Heart left ventricle (tissue), 16 donors: ENCODE results near the gene UROC1. TPM values are rescaled to one million over a fixed set of nuclear protein-coding genes. Genes with fewer than 3 reads are reported as not detected.

ENCODE experiments used
- ATAC-seq, 4 donors: fragments of 200-7000 bp; cut with Tn5 transposase; one replicate each; pipeline ENCODE4 v1.9.1; 2020 to 2022; ENCODE audit warnings: moderate library complexity in 4 of 4, mild to moderate bottlenecking in 3 of 4, moderate number of reproducible peaks in 1 of 4
- DNase-seq, 5 donors: peaks; one replicate each; pipeline ENCODE4 v3.0.0-alpha.2; 2020
- H3K27ac ChIP-seq, 12 donors: fragments of 200-600 bp; sonication (generic) in 4 of 12; one replicate each; pipeline versions ENCODE4 v1.5.0 to v1.8.0; 2016 to 2022; ENCODE audit warnings: mild to moderate bottlenecking in 2 of 12
- H3K27me3 ChIP-seq, 9 donors: fragments of 200-600 bp; sonication (generic) in 2 of 9; one replicate each; pipeline versions ENCODE4 v1.5.1 to v1.8.0; 2016 to 2022; ENCODE audit warnings: mild to moderate bottlenecking in 3 of 9
- H3K36me3 ChIP-seq, 9 donors: fragments of 200-600 bp; sonication (generic) in 2 of 9; one replicate each; pipeline versions ENCODE4 v1.5.0 to v1.8.0; 2018 to 2022; ENCODE audit warnings: mild to moderate bottlenecking in 2 of 9
- H3K4me1 ChIP-seq, 12 donors: fragments of 200-600 bp; sonication (generic) in 4 of 12; one replicate each; pipeline versions ENCODE4 v1.5.0 to v1.8.0; 2016 to 2022; ENCODE audit warnings: mild to moderate bottlenecking in 3 of 12
- H3K4me3 ChIP-seq, 12 donors: fragments of 200-600 bp; sonication (generic) in 4 of 12; one replicate each; pipeline versions ENCODE4 v1.5.0 to v1.8.0; 2017 to 2022; ENCODE audit warnings: mild to moderate bottlenecking in 9 of 12, moderate library complexity in 4 of 12
- H3K9me3 ChIP-seq, 12 donors: fragments of 200-600 bp; sonication (generic) in 4 of 12; one replicate each; pipeline versions ENCODE4 v1.5.0 to v1.8.0; 2016 to 2022; ENCODE audit warnings: mild to moderate bottlenecking in 1 of 12
- POLR2A ChIP-seq, 2 donors: fragments of 450-650 bp; IDR thresholded peaks; one replicate each; pipeline ENCODE4 v1.6.1; 2017; ENCODE audit warnings: antibody characterized with exemption in 2 of 2, mild to moderate bottlenecking in 2 of 2, moderate library complexity in 2 of 2
- WGBS, 4 donors: extraction: QIAGEN DNeasy Blood & Tissue Kit in 2 of 4; methylation state at CpG; one replicate each; pipeline versions ENCODE4 v1.1.5 to v1.1.7; 2013 to 2018; 5-methylcytosine and 5-hydroxymethylcytosine counted together
- intact Hi-C, 10 donors: fragments of 100-400 bp; cut with DNase I; formaldehyde crosslinking; loops; one replicate each; pipeline versions ENCODE4 v1.11.1 to v1.14.2; 2022
- polyA plus RNA-seq, 2 donors: library from polyadenylated mRNA; stranded (reverse); fragments of 200-250 nt; gene quantifications; one replicate each; pipeline ENCODE4 v1.2.3, GENCODE V29; 2013
- total RNA-seq, 9 donors: library from RNA; depleted of rRNA in 2 of 9; stranded (reverse); fragments of >200 nt in 2 of 9; fragmentation: NEBNext Ultra II Directional in 3 of 9; extraction: Animal tissue kit (Norgen Biotek cat#: 25700) in 3 of 9; gene quantifications; one replicate each; pipeline versions ENCODE4 v1.1.0 to v1.2.4, GENCODE V29; 2016 to 2023
- TF ChIP-seq, protein P1 (sequence below), 12 donors: fragments of 200-600 bp; sonication (generic) in 4 of 12; IDR thresholded peaks; one replicate each; pipeline versions ENCODE4 v1.5.0 to v1.8.0; 2018 to 2022; ENCODE audit warnings: antibody characterized with exemption in 12 of 12, mild to moderate bottlenecking in 5 of 12
- donor health status: ischemic (EF 13 %, LVEDD 7.1; RV severe dilation, severe dysfunction).
- donor health status: healthy with polysubstance abuse.
- donor health status: DM: no; HTN: yes; CAD: no.
- donor health status: DM: no; HTN: no; CAD: no.
- donor health status: ischemic (EF 25% LVEDD 6.9; RV normal size, moderate dysfunction).
- donor health status: ischemic (EF 25% LVEDD 5.7; RV mildly dilated, moderate dysfunction).
- donor health status: healthy.
- donor health status: DM: yes; HTN: yes; CAD: no.
- donor health status: ischemic (EF 35%, LVEDD 5.7; RV mildly dilated, moderate dysfunction).
- donor health status: nonischemic (EF 11% LVEDD 7.7; RV severe dilation, severe dysfunction).
- donor health status: DM: yes; HTN: yes; CAD: no.
- donor health status: PGD.
- donor health status: ischemic (EF 29% LVEDD 5.4; RV normal size, mild dysfunction).
- donor health status: nonischemic (EF 23%, LVEDD 6.1; RV moderate dilation, normal function).

The UROC1 gene
- total and polyA plus RNA-seq, 11 donors, result not detected

DNA sequence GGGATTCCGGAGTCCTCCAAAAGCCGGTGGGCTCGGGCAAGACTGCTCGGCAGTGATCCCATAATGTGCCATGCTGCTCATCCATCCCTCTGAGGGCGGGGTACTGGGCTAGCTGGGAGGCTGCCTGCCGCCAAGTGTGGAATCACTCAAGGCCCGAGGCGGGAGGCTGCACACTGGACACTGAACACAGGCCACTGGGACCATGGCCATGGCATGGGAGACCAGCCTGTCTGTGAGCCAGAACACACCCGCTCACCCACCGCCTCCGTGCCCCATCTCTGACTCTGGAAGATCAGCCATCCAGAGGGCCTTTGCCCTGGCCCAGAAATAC lies 39.8 kb upstream of the UROC1 start:
- H3K9me3 ChIP-seq, result peaks cover 0 to 11% (median 0%) of the 10 kb centered on the region in 12 donors
- H3K27ac ChIP-seq, result no peak overlapping the region
- no peaks in the 10 kb centered on the region for H3K27me3 ChIP-seq
- intact Hi-C loops, result no loop called here
- no peak for TF ChIP-seq POLR2A (IDR thresholded peaks at IDR 0.05)
- TF ChIP-seq, protein P1, sequence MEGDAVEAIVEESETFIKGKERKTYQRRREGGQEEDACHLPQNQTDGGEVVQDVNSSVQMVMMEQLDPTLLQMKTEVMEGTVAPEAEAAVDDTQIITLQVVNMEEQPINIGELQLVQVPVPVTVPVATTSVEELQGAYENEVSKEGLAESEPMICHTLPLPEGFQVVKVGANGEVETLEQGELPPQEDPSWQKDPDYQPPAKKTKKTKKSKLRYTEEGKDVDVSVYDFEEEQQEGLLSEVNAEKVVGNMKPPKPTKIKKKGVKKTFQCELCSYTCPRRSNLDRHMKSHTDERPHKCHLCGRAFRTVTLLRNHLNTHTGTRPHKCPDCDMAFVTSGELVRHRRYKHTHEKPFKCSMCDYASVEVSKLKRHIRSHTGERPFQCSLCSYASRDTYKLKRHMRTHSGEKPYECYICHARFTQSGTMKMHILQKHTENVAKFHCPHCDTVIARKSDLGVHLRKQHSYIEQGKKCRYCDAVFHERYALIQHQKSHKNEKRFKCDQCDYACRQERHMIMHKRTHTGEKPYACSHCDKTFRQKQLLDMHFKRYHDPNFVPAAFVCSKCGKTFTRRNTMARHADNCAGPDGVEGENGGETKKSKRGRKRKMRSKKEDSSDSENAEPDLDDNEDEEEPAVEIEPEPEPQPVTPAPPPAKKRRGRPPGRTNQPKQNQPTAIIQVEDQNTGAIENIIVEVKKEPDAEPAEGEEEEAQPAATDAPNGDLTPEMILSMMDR (IDR thresholded peaks at IDR 0.05), result no peak
- DNase-seq (peak in 3 of 5 donors; percentile 7 to 38 (median 23)), ATAC-seq (peak in 1 of 4 donors; percentile 21)
- no peak overlapping the region for H3K4me3 ChIP-seq
- no peaks in the 10 kb centered on the region for H3K4me1 ChIP-seq
- no peaks in the 10 kb centered on the region for H3K36me3 ChIP-seq
- 90 to 97% (median 93%) methylated on average over 6 to 11 of the region's 11 CpGs for WGBS, 4 donors

GRCh38 chr3:126556637-126557414 lies 39.3 kb upstream of the UROC1 start:
- Histone ChIP-seq H3K27ac (no peak overlapping the region), H3K4me1 (no peaks in the 10 kb centered on the region), H3K9me3 (peaks cover 0 to 7% (median 0%) of the 10 kb centered on the region in 12 donors), H3K4me3 (no peak overlapping the region), H3K36me3 (no peaks in the 10 kb centered on the region), H3K27me3 (no peaks in the 10 kb centered on the region)
- TF ChIP-seq POLR2A (IDR thresholded peaks at IDR 0.05), result no peak
- TF ChIP-seq, protein P1 (IDR thresholded peaks at IDR 0.05), result no peak
- intact Hi-C loops, result no loop called here
- ATAC-seq (no peak), DNase-seq (peak in 2 of 5 donors; percentile 11 to 14)
- WGBS, 4 donors, result 77 to 90% (median 86%) methylated on average over 3 to 8 of the region's 8 CpGs

- H3K9me3 ChIP-seq, result no peaks in the 10 kb centered on the region
Measured at GRCh38 chr3:126555795-126556636, 38.4 kb upstream of the UROC1 start.

More at GRCh38 chr3:126555795-126556636, 38.4 kb upstream of the UROC1 start:
- no peak overlapping the region for H3K4me3 ChIP-seq
- no peak overlapping the region for H3K27ac ChIP-seq
- ATAC-seq (no peak), DNase-seq (peak in 3 of 5 donors; percentile 7 to 25 (median 11))
- TF ChIP-seq, protein P1 (IDR thresholded peaks at IDR 0.05), result no peak
- TF ChIP-seq POLR2A (IDR thresholded peaks at IDR 0.05), result no peak
- H3K27me3 ChIP-seq, result no peaks in the 10 kb centered on the region
- peaks cover 0 to 3% (median 0%) of the 10 kb centered on the region in 12 donors for H3K4me1 ChIP-seq
- intact Hi-C loops, result no loop called here
- 72 to 81% (median 74%) methylated on average over 10 of the region's 10 CpGs for WGBS, 4 donors
- no peaks in the 10 kb centered on the region for H3K36me3 ChIP-seq
